OCI-LY1 (cell line): Measurements from ENCODE around the gene ATP9B.
"Not testable (repeated sequence)": the region's sequence is repeated elsewhere in the genome, so short reads cannot be mapped to it uniquely, and the experiment has no call there.

Experiments used
- H2AFZ ChIP-seq: fragments of 200-600 bp; sonication (generic), shearing (Covaris generic); 2 replicates; pipeline ENCODE4 v1.6.0; 2014; ENCODE audit warnings: antibody characterized with exemption, mild to moderate bottlenecking, low read length
- H3F3A ChIP-seq: fragments of 200-600 bp; sonication (generic), shearing (Covaris generic); 2 replicates; pipeline ENCODE4 v1.6.0; 2014; ENCODE audit warnings: mild to moderate bottlenecking, antibody characterized with exemption, low read length, moderate library complexity; ENCODE audit not compliant: insufficient read depth
- H3K27ac ChIP-seq: fragments of 200-600 bp; sonication (generic); 2 replicates; pipeline ENCODE4 v1.5.1; 2014; ENCODE audit warnings: low read length, mixed run types, mild to moderate bottlenecking, low read depth; ENCODE audit not compliant: poor library complexity, severe bottlenecking
- H3K27me3 ChIP-seq: fragments of 200-600 bp; sonication (generic); 2 replicates; pipeline ENCODE4 v1.6.0; 2014; ENCODE audit warnings: antibody characterized with exemption, mild to moderate bottlenecking, low read length, moderate library complexity; ENCODE audit not compliant: insufficient read depth
- H3K36me3 ChIP-seq: fragments of 200-600 bp; sonication (generic); 2 replicates; pipeline ENCODE4 v1.6.1; 2014; ENCODE audit warnings: mild to moderate bottlenecking, antibody characterized with exemption, low read length, moderate library complexity, mixed read lengths; ENCODE audit not compliant: insufficient read depth
- H3K4me1 ChIP-seq: fragments of 200-600 bp; sonication (generic); 2 replicates; pipeline ENCODE4 v1.5.1; 2014; ENCODE audit warnings: mild to moderate bottlenecking, low read length, moderate library complexity; ENCODE audit not compliant: insufficient read depth, severe bottlenecking
- H3K4me2 ChIP-seq: fragments of 200-600 bp; sonication (generic), shearing (Covaris generic); 2 replicates; pipeline ENCODE4 v1.6.1; 2014; ENCODE audit warnings: low read length
- H3K4me3 ChIP-seq: fragments of 200-600 bp; sonication (generic); 2 replicates; pipeline ENCODE4 v1.5.1; 2014; ENCODE audit warnings: low read length, low read depth, mild to moderate bottlenecking, mixed read lengths; ENCODE audit not compliant: poor library complexity, severe bottlenecking
- H3K79me2 ChIP-seq: fragments of 200-600 bp; shearing (Covaris generic); 2 replicates; pipeline ENCODE4 v1.6.1; 2016; ENCODE audit warnings: mixed run types, low read length, mixed read lengths; ENCODE audit not compliant: insufficient read depth
- H3K9ac ChIP-seq: fragments of 200-600 bp; sonication (generic), shearing (Covaris generic); 2 replicates; pipeline ENCODE4 v1.6.1; 2014; ENCODE audit warnings: mild to moderate bottlenecking, low read length, mixed read lengths
- H3K9me2 ChIP-seq: fragments of 200-600 bp; sonication (generic), shearing (Covaris generic); 2 replicates; pipeline ENCODE4 v1.6.1; 2014; ENCODE audit warnings: low read depth, mild to moderate bottlenecking, low read length, mixed read lengths
- H3K9me3 ChIP-seq: fragments of 200-600 bp; shearing (Covaris generic); 2 replicates; pipeline ENCODE4 v1.6.1; 2014; ENCODE audit warnings: low read length, mixed read lengths
- H4K20me1 ChIP-seq: fragments of 200-600 bp; sonication (generic), shearing (Covaris generic); 2 replicates; pipeline ENCODE4 v1.6.0; 2016; ENCODE audit warnings: mild to moderate bottlenecking, low read length; ENCODE audit not compliant: insufficient read depth
- EZH2 ChIP-seq: fragments of 200-600 bp; sonication (generic), shearing (Covaris generic); IDR thresholded peaks from 2 replicates; pipeline ENCODE4 v1.8.0; 2017; ENCODE audit warnings: borderline replicate concordance, mixed run types, mild to moderate bottlenecking, antibody characterized with exemption, low read length, moderate library complexity, mixed read lengths
- TF ChIP-seq, protein P1 (sequence below): fragments of 200-600 bp; sonication (generic), shearing (Covaris generic); IDR thresholded peaks from 2 replicates; pipeline ENCODE4 v1.5.1; 2017; ENCODE audit warnings: mild to moderate bottlenecking, antibody characterized with exemption, low read length, moderate library complexity, mixed read lengths

Gene ATP9B

DNA sequence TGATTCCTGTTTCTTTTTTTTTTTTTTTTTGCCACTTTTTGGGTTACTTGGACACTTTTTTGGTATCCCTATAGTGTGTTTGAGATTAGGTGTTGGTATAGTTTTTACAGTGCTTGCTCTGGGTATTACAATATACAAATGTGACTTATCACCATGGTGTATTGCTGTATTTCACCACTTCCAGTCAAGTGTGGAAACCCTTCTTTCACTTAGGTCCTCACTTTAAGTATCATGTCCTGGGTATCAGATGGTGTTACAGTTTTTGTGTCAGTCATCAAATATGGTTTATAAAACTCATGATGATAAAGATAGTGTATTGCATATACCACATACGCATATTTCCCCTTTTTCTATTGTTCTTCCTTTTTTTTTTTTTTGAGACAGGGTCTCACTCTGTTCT, 1.8 kb downstream of the ATP9B start:
- Histone ChIP-seq H4K20me1 (no peaks in the 10 kb centered on the region), H3K36me3 (no peaks in the 10 kb centered on the region; the same call in 1 of the 2 replicates), H2AFZ (no peak overlapping the region), H3K4me2 (peak overlapping the region; percentile 87), H3K4me1 (peaks cover 20% of the 10 kb centered on the region), H3K79me2 (peaks cover 43% of the 10 kb centered on the region), H3F3A (no peaks in the 10 kb centered on the region), H3K9me3 (peaks cover 7% of the 10 kb centered on the region), H3K27ac (no peak overlapping the region), H3K4me3 (peak overlapping the region; percentile 99), H3K9ac (no peak overlapping the region; the same call in 1 of the 2 replicates), H3K9me2 (no peaks in the 10 kb centered on the region), H3K27me3 (no peaks in the 10 kb centered on the region; the same call in 1 of the 2 replicates)
- no peak for TF ChIP-seq EZH2

DNA sequence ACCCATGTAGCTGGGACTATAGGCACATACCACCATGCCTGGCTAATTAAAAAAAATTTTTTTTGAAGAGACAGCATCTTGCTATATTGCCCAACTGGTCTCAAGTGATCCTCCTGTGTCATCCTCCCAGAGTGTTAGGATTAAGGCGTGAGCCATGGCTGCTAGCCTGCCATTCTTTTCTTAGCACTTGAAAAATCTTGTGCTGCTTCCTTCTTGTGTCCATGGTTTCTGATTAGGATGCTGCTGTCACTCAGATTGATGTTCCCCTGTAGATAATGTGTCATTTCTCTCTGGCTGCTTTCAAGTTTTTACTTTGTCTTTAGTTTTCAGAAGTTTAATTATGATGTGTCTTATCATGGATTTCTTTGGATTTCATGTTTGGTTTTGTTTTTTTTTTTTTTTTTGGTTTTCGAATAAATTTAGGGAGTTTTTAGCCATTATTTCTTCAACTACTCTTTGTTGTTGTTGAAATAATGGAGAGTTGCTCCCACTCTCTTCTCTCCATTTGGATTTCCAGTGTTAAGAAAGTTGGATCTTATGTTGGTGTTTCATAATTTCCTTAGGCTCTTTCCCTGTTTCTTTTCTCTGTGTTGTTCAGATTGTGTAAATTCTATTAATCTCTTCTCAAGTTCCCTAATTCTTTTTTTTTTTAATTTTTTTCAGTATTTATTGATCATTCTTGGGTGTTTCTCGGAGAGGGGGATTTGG, 2.5 kb downstream of the ATP9B start:
- no peaks in the 10 kb centered on the region for H3F3A ChIP-seq
- no peak for TF ChIP-seq EZH2
- TF ChIP-seq, protein P1, sequence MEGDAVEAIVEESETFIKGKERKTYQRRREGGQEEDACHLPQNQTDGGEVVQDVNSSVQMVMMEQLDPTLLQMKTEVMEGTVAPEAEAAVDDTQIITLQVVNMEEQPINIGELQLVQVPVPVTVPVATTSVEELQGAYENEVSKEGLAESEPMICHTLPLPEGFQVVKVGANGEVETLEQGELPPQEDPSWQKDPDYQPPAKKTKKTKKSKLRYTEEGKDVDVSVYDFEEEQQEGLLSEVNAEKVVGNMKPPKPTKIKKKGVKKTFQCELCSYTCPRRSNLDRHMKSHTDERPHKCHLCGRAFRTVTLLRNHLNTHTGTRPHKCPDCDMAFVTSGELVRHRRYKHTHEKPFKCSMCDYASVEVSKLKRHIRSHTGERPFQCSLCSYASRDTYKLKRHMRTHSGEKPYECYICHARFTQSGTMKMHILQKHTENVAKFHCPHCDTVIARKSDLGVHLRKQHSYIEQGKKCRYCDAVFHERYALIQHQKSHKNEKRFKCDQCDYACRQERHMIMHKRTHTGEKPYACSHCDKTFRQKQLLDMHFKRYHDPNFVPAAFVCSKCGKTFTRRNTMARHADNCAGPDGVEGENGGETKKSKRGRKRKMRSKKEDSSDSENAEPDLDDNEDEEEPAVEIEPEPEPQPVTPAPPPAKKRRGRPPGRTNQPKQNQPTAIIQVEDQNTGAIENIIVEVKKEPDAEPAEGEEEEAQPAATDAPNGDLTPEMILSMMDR: no peak
- H3K4me2 ChIP-seq: no peak overlapping the region
- H3K36me3 ChIP-seq: no peaks in the 10 kb centered on the region; the same call in 1 of the 2 replicates
- H3K27me3 ChIP-seq: no peaks in the 10 kb centered on the region; the same call in 1 of the 2 replicates
- H3K4me3 ChIP-seq: no peak overlapping the region
- peaks cover 20% of the 10 kb centered on the region for H3K4me1 ChIP-seq
- H2AFZ ChIP-seq: no peak overlapping the region
- H3K9me3 ChIP-seq: peaks cover 10% of the 10 kb centered on the region
- no peak overlapping the region for H3K27ac ChIP-seq
- H4K20me1 ChIP-seq: no peaks in the 10 kb centered on the region
- H3K79me2 ChIP-seq: peaks cover 50% of the 10 kb centered on the region
- no peaks in the 10 kb centered on the region for H3K9me2 ChIP-seq
- H3K9ac ChIP-seq: no peak overlapping the region

DNA sequence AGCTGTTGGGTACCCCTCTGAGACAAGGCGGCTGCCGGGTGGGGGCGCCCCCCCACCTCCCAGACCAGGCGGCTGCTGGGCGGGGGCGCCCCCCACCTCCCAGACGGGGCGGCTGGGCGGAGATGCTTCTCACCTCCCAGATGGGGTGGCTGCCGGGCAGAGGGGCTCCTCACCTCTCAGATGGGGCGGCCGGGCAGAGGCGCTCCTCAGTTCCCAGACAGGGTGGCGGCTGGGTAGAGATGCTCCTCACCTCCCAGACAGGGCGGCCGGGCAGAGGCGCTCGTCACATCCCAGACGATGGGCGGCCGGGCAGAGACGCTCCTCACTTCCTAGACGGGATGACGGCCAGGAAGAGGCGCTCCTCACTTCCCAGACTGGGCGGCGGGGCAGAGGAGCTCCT, 3.5 kb downstream of the ATP9B start:
- not testable (repeated sequence) for H3F3A ChIP-seq, H3K9ac ChIP-seq, H3K9me2 ChIP-seq, H3K36me3 ChIP-seq, H3K4me2 ChIP-seq, H4K20me1 ChIP-seq, H3K27ac ChIP-seq, H3K4me3 ChIP-seq, H3K9me3 ChIP-seq, H3K27me3 ChIP-seq, H2AFZ ChIP-seq
- Histone ChIP-seq H3K4me1 (peaks cover 20% of the 10 kb centered on the region), H3K79me2 (peaks cover 59% of the 10 kb centered on the region)

DNA sequence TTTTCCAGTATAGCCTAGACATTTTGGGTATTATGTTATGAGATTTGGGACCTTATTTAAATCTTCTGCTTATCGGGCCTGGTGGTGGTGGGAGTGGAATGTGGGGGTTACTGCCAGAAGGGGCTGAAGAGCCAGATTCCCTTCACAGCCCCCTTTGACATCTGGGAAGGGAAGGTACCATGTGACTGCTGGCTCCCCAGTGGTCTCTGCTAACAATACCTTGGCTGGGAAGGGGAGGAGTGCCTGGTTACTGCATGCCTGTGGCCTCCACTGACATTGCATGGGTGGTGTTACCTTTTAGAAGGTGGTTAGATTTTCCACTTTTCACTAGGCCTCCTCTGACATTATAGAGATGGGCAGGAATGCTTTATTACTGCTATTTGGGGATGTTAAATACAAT, 8.0 kb downstream of the ATP9B start:
- H3K79me2 ChIP-seq: peaks cover 44% of the 10 kb centered on the region
- no peaks in the 10 kb centered on the region for H3K27me3 ChIP-seq
- no peaks in the 10 kb centered on the region for H3K4me1 ChIP-seq
- no peaks in the 10 kb centered on the region for H3F3A ChIP-seq
- H4K20me1 ChIP-seq: no peaks in the 10 kb centered on the region
- H3K4me2 ChIP-seq: no peak overlapping the region
- no peak overlapping the region for H3K9ac ChIP-seq
- no peaks in the 10 kb centered on the region for H3K9me2 ChIP-seq
- no peak overlapping the region for H3K4me3 ChIP-seq
- no peak overlapping the region for H2AFZ ChIP-seq
- H3K36me3 ChIP-seq: peaks cover 15% of the 10 kb centered on the region
- TF ChIP-seq, protein P1: no peak
- no peak for TF ChIP-seq EZH2
- H3K9me3 ChIP-seq: peaks cover 12% of the 10 kb centered on the region; the same call in 1 of the 2 replicates
- H3K27ac ChIP-seq: no peak overlapping the region

DNA sequence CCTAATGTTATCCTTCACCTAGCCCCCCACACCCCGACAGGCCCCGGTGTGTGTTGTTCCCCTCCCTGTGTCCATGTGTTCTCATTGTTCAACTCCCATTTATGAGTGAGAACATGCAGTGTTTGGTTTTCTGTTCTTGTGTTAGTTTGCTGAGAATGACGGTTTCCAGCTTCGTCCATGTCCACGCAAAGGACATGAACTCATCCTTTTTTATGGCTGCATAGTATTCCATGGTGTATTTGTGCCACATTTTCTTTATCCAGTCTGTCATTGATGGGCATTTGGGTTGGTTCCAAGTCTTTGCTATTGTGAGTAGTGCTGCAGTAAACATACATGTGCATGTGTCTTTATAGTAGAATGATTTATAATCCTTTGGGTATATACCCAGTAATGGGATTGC, 9.6 kb downstream of the ATP9B start:
- not testable (repeated sequence) for H3K4me1 ChIP-seq, H3K4me2 ChIP-seq, H3F3A ChIP-seq, H3K27me3 ChIP-seq, H4K20me1 ChIP-seq, H3K4me3 ChIP-seq, H3K9ac ChIP-seq, H2AFZ ChIP-seq, H3K27ac ChIP-seq, H3K9me2 ChIP-seq
- Histone ChIP-seq H3K9me3 (peaks cover 10% of the 10 kb centered on the region; the same call in 1 of the 2 replicates), H3K36me3 (peaks cover 31% of the 10 kb centered on the region), H3K79me2 (peaks cover 43% of the 10 kb centered on the region)
